AG09309 (cell line): ENCODE measurements around the gene IL17A.

ENCODE experiments used
- DNase-seq: peaks from one replicate; pipeline ENCODE4 v3.0.0-alpha.2; 2010; ENCODE audit warnings: low read depth
- H3K4me3 ChIP-seq: 2 replicates; pipeline ENCODE4 v1.5.1; 2011; ENCODE audit warnings: mild to moderate bottlenecking, low read depth, low read length, moderate library complexity; ENCODE audit not compliant: control insufficient read depth
- CTCF ChIP-seq: IDR thresholded peaks from 2 replicates; pipeline ENCODE4 v1.5.1; 2011; ENCODE audit warnings: mild to moderate bottlenecking, low read depth, low read length, inconsistent platforms; ENCODE audit not compliant: insufficient read depth, control insufficient read depth; ENCODE audit errors: missing control alignments

IL17A gene

GRCh38 chr6:52143551-52143950 lies 42.6 kb upstream of the IL17A start:
- DNase-seq, result no peak
- no peak for TF ChIP-seq CTCF
- no peak overlapping the region for H3K4me3 ChIP-seq

DNA sequence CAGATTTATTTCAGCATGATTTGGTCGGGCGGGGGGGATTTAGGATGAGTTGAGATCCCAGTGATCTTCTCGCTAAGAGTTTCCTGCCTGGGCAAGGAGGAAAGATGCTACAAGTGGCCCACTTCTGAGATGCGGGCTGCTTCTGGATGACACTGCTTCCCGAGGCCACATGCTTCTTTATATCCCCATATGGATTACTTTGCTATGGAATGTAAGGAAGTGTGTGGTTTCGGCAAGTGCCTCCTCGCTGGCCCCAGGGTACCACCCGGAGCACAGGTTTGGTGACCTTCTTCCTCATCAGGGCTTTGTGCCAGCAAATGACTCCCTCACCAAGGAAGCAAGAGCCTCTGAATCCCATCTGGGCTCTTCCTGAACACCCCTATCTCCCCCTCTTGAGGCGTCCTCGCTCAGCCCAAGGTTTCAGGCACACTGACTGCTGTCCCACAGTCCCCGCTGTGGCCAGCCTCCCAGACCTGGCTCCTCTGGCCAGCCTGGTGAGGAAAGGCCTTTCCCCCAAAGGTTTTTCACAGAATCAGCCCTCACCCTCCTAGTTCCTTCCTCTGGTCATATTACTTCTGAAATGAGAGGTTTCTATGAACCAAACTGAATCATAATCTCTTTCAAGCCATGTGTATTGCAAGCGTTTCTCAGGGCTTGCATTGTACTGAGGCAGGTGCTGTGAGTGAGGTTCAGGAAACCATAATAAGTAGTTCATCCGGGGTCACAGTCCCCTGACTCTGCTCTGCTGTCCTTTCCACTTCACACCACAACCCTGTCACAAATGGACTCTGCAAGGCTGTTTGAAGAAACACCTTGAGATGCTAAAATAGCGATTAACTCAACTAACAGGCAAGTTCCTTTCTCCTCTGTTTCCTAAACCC lies 41.7 kb upstream of the IL17A start:
- TF ChIP-seq CTCF, result no peak

GRCh38 chr6:52146851-52147445 lies 39.2 kb upstream of the IL17A start:
- no peak overlapping the region for H3K4me3 ChIP-seq
- TF ChIP-seq CTCF, result no peak

More for the DNA sequence above, 41.7 kb upstream of the IL17A start:
- no peak for DNase-seq
- H3K4me3 ChIP-seq, result no peak overlapping the region

GRCh38 chr6:52149076-52149475 lies 37.1 kb upstream of the IL17A start:
- no peak for DNase-seq
- H3K4me3 ChIP-seq, result no peak overlapping the region
- TF ChIP-seq CTCF, result no peak

More at GRCh38 chr6:52146851-52147445, 39.2 kb upstream of the IL17A start:
- no peak for DNase-seq

- no peak for TF ChIP-seq CTCF
- DNase-seq, result no peak
- H3K4me3 ChIP-seq, result no peak overlapping the region
Measured at GRCh38 chr6:52149949-52150348, 36.2 kb upstream of the IL17A start.

- TF ChIP-seq CTCF, result no peak
Measured at GRCh38 chr6:52152070-52152423, 34.1 kb upstream of the IL17A start.

More at GRCh38 chr6:52152070-52152423, 34.1 kb upstream of the IL17A start:
- DNase-seq, result no peak
- no peak overlapping the region for H3K4me3 ChIP-seq
